GM12864 (cell line): ENCODE measurements around the gene GPR153.

ENCODE experiments used
- DNase-seq: peaks from one replicate; pipeline ENCODE4 v3.0.0-alpha.2; 2011; ENCODE audit warnings: low read depth
- H3K4me3 ChIP-seq: 2 replicates; pipeline ENCODE4 v1.5.1; 2011; ENCODE audit warnings: mild to moderate bottlenecking, low read depth, low read length, control low read depth
- TF ChIP-seq, protein P1 (sequence below): IDR thresholded peaks from 2 replicates; pipeline ENCODE4 v1.5.1; 2011; ENCODE audit warnings: low read depth, mild to moderate bottlenecking, moderate library complexity, low read length, control low read depth, inconsistent platforms; ENCODE audit errors: missing control alignments

The GPR153 gene

DNA sequence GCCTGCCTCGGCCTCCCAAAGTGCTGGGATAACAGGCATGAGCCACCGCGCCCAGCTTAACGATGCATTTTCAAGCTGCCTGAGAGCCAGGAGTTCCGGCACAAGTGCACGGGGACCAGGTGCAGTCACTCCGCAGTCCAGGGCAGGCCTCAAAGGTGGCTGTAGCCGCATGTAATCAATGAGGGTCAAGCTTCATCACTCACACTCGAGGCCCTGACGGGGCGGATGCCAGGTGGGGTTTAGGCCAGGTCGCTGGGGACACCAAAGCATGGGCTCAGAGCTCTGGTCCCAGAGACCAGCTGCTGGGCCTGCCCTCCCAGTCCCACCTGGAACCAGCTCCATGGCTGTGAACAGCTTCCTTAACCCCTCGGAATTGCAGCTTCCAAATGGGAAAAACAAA lies 26.1 kb upstream of the GPR153 start:
- TF ChIP-seq, protein P1, sequence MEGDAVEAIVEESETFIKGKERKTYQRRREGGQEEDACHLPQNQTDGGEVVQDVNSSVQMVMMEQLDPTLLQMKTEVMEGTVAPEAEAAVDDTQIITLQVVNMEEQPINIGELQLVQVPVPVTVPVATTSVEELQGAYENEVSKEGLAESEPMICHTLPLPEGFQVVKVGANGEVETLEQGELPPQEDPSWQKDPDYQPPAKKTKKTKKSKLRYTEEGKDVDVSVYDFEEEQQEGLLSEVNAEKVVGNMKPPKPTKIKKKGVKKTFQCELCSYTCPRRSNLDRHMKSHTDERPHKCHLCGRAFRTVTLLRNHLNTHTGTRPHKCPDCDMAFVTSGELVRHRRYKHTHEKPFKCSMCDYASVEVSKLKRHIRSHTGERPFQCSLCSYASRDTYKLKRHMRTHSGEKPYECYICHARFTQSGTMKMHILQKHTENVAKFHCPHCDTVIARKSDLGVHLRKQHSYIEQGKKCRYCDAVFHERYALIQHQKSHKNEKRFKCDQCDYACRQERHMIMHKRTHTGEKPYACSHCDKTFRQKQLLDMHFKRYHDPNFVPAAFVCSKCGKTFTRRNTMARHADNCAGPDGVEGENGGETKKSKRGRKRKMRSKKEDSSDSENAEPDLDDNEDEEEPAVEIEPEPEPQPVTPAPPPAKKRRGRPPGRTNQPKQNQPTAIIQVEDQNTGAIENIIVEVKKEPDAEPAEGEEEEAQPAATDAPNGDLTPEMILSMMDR, result no peak
- no peak for DNase-seq
- no peak overlapping the region for H3K4me3 ChIP-seq

DNA sequence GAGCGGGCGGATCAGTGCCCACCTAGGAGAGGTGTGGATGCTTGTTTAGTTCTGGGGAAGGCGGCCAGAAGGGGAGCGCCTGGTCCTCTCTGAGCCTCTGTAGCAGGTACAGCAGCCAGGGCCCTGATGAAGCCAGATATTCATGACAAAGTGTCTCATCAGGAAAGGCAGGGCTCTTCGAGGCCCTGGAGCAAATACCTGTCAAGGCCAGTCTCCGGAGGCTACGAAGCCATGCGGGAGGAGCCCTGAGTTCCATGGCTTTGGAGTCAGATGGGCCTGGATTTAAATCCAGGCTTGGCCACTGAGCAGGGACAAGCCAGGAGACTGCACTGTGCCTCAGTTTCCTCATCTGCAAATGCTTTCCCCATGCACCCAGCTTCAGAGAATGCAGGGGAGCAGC lies 25.4 kb upstream of the GPR153 start:
- DNase-seq, result no peak
- TF ChIP-seq, protein P1, result no peak
- H3K4me3 ChIP-seq, result no peak overlapping the region

DNA sequence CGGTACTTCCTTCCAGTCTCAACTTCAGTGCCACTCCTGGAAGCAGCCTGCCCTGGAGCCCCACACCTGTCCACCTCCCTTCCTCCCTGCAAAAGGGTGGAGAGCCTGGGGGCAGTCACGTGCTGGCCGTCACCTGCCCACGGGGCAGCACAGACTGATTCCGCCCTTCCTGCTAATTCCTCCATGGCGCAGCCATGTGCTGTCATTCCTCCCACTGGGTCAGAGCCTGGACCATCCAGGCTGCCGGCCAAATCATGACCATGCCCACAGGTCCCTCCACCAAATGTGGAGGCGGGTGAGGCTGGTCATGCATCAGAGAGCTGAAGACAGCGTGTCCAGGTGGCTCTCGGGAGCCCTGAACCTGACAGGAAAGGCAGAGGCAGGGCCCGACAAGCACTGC lies 24.4 kb upstream of the GPR153 start:
- H3K4me3 ChIP-seq, result no peak overlapping the region
- no peak for DNase-seq
- TF ChIP-seq, protein P1, result no peak

DNA sequence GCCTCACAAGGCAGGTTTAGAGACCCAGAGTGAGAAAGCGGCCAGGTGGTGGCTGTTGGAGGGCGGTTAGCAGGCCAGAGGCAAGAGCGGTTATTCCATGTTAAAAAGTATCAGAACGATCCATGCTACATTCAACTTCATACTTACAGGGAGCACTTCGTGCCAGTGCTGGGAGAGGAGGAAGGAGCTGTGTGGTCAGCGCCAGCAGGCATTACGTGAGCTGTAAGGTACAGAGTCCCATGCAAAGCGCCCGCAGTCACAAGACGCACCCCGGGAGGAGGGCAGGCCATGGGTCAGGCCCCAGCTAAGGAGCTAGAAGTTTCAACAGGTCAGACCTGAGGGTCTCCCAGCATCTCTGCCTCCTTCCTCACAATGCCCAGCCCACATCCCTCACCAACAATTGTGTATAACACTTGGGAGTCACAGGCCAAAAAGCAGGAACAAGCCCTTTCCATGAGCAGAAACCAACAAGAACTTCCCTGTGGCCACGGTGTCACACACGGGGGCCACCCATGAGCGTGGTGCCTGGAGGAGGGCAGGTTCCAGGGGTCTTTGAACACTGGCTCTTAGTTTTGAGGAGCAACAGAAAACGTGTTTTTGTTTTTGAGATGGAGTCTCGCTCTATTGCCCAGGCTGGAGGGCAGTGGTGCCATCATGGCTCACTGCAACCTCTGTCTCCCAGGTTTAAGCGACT lies 21.8 kb upstream of the GPR153 start:
- no peak for DNase-seq
- no peak overlapping the region for H3K4me3 ChIP-seq
- TF ChIP-seq, protein P1, result no peak

DNA sequence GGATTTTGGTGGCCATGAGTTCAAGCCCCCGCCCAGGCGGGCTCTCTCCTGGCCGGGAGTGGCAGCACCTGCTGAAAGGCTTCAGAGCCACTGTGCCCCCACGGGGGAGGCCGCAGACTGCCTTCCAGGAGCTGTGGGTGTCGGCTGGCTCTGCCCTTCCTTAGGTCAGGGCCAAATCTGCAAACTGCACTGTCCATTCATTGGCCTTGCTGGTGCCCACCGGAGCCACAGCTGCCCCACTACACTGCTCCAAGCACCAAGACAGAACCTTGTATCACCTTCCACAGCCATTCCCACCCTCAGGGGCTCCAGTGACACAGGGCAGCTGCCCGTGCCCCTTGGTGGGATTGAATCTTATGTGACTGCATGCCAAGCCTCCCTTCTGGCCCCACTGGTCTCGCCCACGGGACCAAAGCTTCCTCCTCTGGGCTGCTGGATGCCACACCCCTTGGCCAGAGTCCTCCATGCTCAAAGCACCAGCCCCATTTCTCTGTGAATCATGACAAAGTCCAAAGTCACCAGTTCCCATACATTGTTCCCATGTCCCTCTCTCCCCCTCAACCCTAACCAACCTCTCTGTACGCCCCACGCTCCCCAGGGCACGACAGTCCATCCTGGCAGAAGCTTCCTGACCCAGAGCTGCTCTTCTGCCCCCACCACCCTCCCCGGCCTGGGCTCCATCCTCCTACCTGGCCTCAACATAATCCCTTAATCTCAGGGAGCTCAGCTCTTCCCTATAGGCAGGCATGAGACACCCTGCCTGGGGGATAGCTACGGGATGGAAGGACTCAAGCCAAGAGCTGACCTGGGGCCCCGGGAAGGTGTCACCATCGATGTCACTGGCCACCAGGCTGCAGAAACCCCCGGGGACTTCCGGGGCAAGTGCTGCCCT lies 20.9 kb upstream of the GPR153 start:
- TF ChIP-seq, protein P1, result no peak
- DNase-seq, result no peak
- H3K4me3 ChIP-seq, result no peak overlapping the region

DNA sequence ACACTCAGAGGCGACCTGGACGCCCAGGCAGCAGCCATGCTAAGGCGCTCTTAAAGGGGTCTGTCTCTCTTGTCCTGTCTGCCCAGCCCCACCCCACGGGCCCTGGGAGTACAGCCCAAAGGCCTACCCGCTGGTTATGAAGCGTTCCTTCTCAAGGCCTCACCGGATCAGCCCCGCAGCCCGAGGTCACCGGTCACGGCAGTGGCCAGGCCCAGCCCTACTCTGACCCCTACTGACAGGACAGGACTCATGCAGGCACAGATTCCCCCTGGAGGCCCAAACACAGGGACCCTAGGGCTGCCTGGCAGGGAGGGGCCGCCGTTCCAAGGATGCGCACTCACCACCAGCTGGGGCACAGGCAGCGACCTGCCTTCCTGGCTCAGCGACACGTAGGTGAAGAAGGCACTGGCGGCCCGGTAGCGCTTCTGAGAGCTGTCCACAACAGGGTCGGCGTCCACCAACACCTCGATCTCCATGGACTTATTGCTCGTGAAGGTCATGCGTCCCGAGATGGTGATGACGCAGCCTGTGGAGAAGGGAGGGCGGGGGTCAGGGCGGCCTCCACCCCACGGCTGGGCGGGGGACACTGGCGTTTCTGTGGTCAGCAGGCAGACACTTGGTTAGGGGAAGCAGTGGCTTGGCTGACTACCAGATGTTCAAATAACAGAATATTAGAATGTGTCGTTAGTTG lies 20.0 kb upstream of the GPR153 start:
- TF ChIP-seq, protein P1, result no peak
- no peak overlapping the region for H3K4me3 ChIP-seq
- no peak for DNase-seq
